ENCODE results near the gene BCAS1. TPM values are rescaled to one million over a fixed set of nuclear protein-coding genes. Genes with fewer than 3 reads are reported as not detected.

Gene BCAS1
- total RNA-seq, 3 donors from 2014 or later, result 39.4 to 191 (median 101) TPM

DNA sequence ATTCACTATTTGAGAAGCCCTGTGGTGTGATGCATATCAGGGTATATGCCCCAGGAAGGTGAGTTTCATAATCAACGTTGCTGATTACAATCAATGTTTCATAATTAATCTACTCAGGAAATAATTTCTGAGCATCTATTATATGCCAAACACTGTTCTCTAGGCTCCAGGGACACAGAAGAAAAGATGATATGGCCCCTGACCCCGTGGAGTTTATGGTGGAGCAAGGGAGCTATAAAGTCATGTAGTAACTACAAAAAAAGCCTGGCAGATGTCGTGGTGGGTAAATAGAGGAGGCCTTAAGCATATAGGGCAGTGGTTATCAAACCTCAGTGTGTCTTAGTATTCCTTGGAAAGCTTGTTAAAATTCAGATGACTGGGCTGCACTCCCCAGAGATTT, 40.1 kb upstream of the BCAS1 start:
- ATAC-seq, result peak; percentile 8
- peaks cover 20% of the 10 kb centered on the region for H3K4me1 ChIP-seq (ENCODE audit: low read depth)
- intact Hi-C loops (cut with DNase I, micrococcal nuclease), result no loop called here
- no peak overlapping the region for H3K4me3 ChIP-seq
- peak in 1 of 3 donors; percentile 40 for DNase-seq
- H3K9me3 ChIP-seq, result no peaks in the 10 kb centered on the region
- TF ChIP-seq, protein P1, sequence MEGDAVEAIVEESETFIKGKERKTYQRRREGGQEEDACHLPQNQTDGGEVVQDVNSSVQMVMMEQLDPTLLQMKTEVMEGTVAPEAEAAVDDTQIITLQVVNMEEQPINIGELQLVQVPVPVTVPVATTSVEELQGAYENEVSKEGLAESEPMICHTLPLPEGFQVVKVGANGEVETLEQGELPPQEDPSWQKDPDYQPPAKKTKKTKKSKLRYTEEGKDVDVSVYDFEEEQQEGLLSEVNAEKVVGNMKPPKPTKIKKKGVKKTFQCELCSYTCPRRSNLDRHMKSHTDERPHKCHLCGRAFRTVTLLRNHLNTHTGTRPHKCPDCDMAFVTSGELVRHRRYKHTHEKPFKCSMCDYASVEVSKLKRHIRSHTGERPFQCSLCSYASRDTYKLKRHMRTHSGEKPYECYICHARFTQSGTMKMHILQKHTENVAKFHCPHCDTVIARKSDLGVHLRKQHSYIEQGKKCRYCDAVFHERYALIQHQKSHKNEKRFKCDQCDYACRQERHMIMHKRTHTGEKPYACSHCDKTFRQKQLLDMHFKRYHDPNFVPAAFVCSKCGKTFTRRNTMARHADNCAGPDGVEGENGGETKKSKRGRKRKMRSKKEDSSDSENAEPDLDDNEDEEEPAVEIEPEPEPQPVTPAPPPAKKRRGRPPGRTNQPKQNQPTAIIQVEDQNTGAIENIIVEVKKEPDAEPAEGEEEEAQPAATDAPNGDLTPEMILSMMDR (IDR thresholded peaks at IDR 0.05), result no peak
- H3K36me3 ChIP-seq (ENCODE audit: low read depth), result no peaks in the 10 kb centered on the region

DNA sequence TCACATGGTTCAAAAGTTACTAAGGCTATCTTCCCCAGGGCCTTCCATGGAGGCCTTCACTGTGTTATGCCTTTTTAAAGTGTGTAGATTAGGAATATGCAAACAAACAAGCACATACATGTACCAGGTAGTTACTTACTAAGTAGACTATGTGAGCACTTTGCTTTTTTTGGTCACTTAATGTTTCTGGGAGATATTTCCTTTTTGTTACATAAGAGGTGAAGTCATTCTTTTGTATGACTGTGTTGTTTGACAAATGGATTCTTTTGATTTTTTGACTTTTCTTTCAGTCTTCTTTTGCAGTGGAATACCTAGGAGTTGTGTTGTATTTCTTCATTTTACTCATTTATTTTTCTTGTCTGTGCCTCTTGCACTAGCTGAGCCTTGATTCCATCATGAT, 39.6 kb upstream of the BCAS1 start:
- TF ChIP-seq, protein P1 (IDR thresholded peaks at IDR 0.05), result no peak
- peaks cover 19% of the 10 kb centered on the region for H3K4me1 ChIP-seq (ENCODE audit: low read depth)
- no peaks in the 10 kb centered on the region for H3K9me3 ChIP-seq
- ATAC-seq, result no peak
- H3K36me3 ChIP-seq (ENCODE audit: low read depth), result no peaks in the 10 kb centered on the region
- intact Hi-C loops (cut with DNase I, micrococcal nuclease), result no loop called here
- no peak for DNase-seq
- H3K4me3 ChIP-seq, result no peak overlapping the region

DNA sequence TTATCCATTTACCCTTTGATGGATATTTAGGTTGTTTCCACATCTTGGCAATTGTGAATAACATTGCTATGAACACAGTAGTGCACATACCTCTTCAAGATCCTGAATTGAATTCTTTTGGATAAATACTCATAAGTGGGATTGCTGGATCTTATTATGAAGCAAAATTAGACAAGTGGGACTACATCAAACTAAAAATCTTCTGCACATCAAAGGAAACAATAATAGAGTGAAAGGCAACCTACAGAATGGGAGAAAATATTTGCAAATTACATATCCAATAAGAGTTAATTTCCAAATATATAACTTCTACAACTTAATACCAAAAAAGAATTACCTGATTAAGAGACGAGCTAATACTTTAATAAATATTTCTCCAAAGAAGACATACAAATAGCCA, 38.4 kb upstream of the BCAS1 start:
- DNase-seq (no peak), ATAC-seq (no peak)
- Histone ChIP-seq H3K36me3 (ENCODE audit: low read depth) (no peaks in the 10 kb centered on the region), H3K9me3 (no peaks in the 10 kb centered on the region), H3K4me1 (ENCODE audit: low read depth) (peaks cover 18% of the 10 kb centered on the region), H3K4me3 (no peak overlapping the region)
- intact Hi-C loops (cut with DNase I, micrococcal nuclease), result no loop called here
- TF ChIP-seq, protein P1 (IDR thresholded peaks at IDR 0.05), result no peak

DNA sequence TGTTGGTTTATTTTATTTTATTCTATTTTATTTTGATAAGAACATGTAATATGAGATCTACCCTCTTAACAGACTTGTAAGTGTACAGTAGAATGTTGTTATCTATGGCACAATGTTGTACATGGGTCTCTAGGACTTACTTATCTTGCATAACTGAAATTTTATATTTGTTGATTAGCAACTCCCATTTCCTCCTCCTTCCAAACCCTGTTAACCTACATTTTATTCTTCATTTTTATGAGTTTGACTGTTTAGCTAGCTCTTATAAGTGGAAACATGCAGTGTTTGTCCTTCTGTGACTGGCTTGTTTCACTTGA, 37.9 kb upstream of the BCAS1 start:
- DNase-seq (no peak), ATAC-seq (peak; percentile 23)
- TF ChIP-seq, protein P1 (IDR thresholded peaks at IDR 0.05), result no peak
- intact Hi-C loops (cut with DNase I, micrococcal nuclease), result no loop called here
- Histone ChIP-seq H3K36me3 (ENCODE audit: low read depth) (no peaks in the 10 kb centered on the region), H3K4me3 (no peak overlapping the region), H3K4me1 (ENCODE audit: low read depth) (peaks cover 21% of the 10 kb centered on the region), H3K9me3 (no peaks in the 10 kb centered on the region)

DNA sequence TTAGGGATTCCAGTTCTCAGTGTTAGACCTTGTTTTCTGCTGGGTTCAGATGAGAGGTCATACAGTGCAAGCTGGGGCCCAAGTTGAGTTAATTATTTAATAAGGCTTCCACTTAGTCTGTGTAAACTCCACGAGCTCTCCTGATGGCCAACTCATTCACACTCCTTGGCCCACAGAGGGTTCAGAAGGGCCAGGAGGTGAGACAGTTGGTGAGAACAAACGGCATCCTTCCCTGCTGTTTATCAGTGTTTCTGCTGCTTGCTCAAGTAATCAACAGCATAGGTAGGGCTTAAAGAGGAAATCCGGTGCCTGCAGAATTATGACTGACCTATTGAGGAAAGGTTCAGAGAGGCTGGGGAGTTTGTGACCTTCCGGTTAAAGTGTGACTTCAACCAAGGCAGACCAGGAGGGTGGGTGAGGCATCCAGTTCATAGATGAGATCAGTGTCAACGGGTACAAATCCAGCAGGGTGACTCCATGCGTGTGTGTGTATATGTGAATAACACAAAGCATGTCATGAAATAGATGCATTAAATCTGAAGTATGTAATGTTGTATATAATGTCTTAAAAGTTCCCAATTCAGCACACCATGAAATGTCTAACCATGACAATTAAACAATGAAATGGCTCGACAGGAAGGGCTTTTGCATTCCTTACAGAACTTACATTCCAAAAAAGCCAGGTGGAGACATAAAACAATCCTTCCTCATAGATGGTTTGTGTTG, 37.4 kb upstream of the BCAS1 start:
- TF ChIP-seq, protein P1 (IDR thresholded peaks at IDR 0.05), result no peak
- Histone ChIP-seq H3K4me1 (ENCODE audit: low read depth) (peaks cover 16% of the 10 kb centered on the region), H3K36me3 (ENCODE audit: low read depth) (no peaks in the 10 kb centered on the region), H3K4me3 (no peak overlapping the region), H3K9me3 (no peaks in the 10 kb centered on the region)
- intact Hi-C loops (cut with DNase I, micrococcal nuclease), result no loop called here
- DNase-seq (peak in 1 of 3 donors; percentile 32), ATAC-seq (peak; percentile 76)

DNA sequence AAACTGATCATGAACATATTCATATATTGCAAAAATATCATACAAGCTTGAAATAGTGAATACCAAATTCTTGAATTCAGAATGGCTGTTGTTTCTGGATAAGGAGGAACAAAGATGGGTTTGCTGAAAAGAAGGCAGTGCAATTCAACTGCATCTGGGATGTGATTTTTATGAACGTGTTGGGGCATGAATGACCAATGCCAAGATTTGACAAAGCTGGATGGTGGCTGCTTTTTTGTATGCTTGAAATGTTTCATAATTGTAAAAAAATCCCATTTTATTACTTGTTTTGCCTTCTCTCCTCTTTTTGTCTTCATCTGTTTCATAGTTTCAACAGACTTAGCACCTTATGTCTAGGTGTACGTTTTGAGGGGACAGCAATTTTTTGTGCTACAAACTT, 36.8 kb upstream of the BCAS1 start:
- Histone ChIP-seq H3K4me1 (ENCODE audit: low read depth) (peaks cover 16% of the 10 kb centered on the region), H3K9me3 (no peaks in the 10 kb centered on the region), H3K36me3 (ENCODE audit: low read depth) (no peaks in the 10 kb centered on the region), H3K4me3 (no peak overlapping the region)
- intact Hi-C loops (cut with DNase I, micrococcal nuclease), result no loop called here
- ATAC-seq (no peak), DNase-seq (no peak)
- TF ChIP-seq, protein P1 (IDR thresholded peaks at IDR 0.05), result no peak
